Measurements from ENCODE around the gene CILP2.

The CILP2 gene

DNA sequence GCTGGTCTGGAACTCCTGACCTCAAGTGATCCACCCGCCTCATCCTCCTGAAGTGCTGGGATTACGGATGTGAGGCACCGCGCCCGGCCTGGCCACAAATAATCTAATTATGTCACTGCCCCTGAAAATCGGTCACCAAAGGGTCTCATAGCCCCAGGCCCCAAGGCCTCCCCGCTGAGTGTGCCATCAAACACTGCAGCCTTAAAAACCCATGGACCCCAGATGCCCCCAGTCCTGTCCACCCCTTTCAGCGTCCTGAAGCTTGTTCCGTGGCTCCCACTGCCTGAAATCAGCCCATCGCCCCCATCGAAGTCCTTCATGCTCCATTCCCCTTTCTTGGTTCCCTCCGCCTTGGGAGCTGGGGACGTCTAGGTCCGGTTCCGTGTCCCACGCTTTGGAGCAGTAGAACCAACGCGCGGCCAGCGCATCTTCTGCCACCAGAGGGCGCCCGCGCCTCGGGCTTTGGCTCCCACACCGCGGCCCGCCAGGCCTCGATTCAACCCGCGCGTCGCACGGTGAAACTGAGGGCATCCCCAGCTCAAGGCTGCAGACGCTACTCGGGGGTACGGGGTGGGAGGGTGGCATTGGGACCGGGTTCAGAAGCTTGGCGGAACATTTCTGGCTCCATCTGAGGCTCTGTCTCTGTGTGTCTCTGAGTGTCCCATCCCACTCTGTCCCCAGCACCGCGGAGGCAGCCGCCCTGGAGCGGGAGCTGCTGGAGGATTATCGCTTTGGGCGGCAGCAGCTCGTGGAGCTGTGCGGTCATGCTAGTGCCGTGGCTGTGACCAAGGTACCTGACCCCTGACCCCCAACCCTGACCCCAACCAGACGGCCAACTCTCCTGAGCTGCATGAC, 5.9 kb upstream of the CILP2 start:
- Histone ChIP-seq H3K27me3 (ENCODE audit: control insufficient read depth in 2 of 2, insufficient read depth in 2 of 2, low read length in 2 of 2) (no peaks in the 10 kb centered on the region), H3K36me3 (ENCODE audit: control insufficient read depth in 2 of 2, insufficient read depth in 2 of 2, low read length in 2 of 2) (peaks cover 9 to 14% of the 10 kb centered on the region in 2 donors), H3K4me1 (ENCODE audit: control insufficient read depth in 2 of 2, insufficient read depth in 2 of 2, low read length in 2 of 2) (peaks cover 2 to 3% of the 10 kb centered on the region in 2 donors), H3K9me3 (ENCODE audit: control insufficient read depth in 2 of 2, low read length in 2 of 2) (no peaks in the 10 kb centered on the region), H3K9ac (ENCODE audit: low read depth in 1 of 2, low read length in 2 of 2) (peak overlapping the region in 1 of 2 donors; percentile 36), H3K27ac (ENCODE audit: low read depth in 2 of 2, low read length in 2 of 2) (no peak overlapping the region), H3K4me3 (ENCODE audit: low read length in 2 of 2) (no peak overlapping the region)

GRCh38 chr19:19532806-19533701, 5.0 kb upstream of the CILP2 start:
- Histone ChIP-seq H3K36me3 (ENCODE audit: control insufficient read depth in 2 of 2, insufficient read depth in 2 of 2, low read length in 2 of 2) (peaks cover 3 to 7% of the 10 kb centered on the region in 2 donors), H3K27me3 (ENCODE audit: control insufficient read depth in 2 of 2, insufficient read depth in 2 of 2, low read length in 2 of 2) (peaks cover 0 to 4% of the 10 kb centered on the region in 2 donors), H3K9ac (ENCODE audit: low read depth in 1 of 2, low read length in 2 of 2) (no peak overlapping the region), H3K4me3 (ENCODE audit: low read length in 2 of 2) (no peak overlapping the region), H3K4me1 (ENCODE audit: control insufficient read depth in 2 of 2, insufficient read depth in 2 of 2, low read length in 2 of 2) (peaks cover 6% of the 10 kb centered on the region in 2 donors), H3K9me3 (ENCODE audit: control insufficient read depth in 2 of 2, low read length in 2 of 2) (no peaks in the 10 kb centered on the region), H3K27ac (ENCODE audit: low read depth in 2 of 2, low read length in 2 of 2) (no peak overlapping the region)

GRCh38 chr19:19533841-19534240, 4.2 kb upstream of the CILP2 start:
- Histone ChIP-seq H3K27me3 (ENCODE audit: control insufficient read depth in 2 of 2, insufficient read depth in 2 of 2, low read length in 2 of 2) (peaks cover 5 to 12% of the 10 kb centered on the region in 2 donors), H3K9ac (ENCODE audit: low read depth in 1 of 2, low read length in 2 of 2) (no peak overlapping the region), H3K4me1 (ENCODE audit: control insufficient read depth in 2 of 2, insufficient read depth in 2 of 2, low read length in 2 of 2) (peaks cover 8 to 12% of the 10 kb centered on the region in 2 donors), H3K9me3 (ENCODE audit: control insufficient read depth in 2 of 2, low read length in 2 of 2) (no peaks in the 10 kb centered on the region), H3K36me3 (ENCODE audit: control insufficient read depth in 2 of 2, insufficient read depth in 2 of 2, low read length in 2 of 2) (peaks cover 0 to 2% of the 10 kb centered on the region in 2 donors), H3K27ac (ENCODE audit: low read depth in 2 of 2, low read length in 2 of 2) (no peak overlapping the region), H3K4me3 (ENCODE audit: low read length in 2 of 2) (no peak overlapping the region)

GRCh38 chr19:19534556-19535265, 3.4 kb upstream of the CILP2 start:
- H3K4me1 ChIP-seq (ENCODE audit: control insufficient read depth in 2 of 2, insufficient read depth in 2 of 2, low read length in 2 of 2), result peaks cover 8 to 12% of the 10 kb centered on the region in 2 donors
- no peak overlapping the region for H3K4me3 ChIP-seq (ENCODE audit: low read length in 2 of 2)
- no peak overlapping the region for H3K27ac ChIP-seq (ENCODE audit: low read depth in 2 of 2, low read length in 2 of 2)
- H3K9ac ChIP-seq (ENCODE audit: low read depth in 1 of 2, low read length in 2 of 2), result no peak overlapping the region
- peaks cover 5 to 14% of the 10 kb centered on the region in 2 donors for H3K27me3 ChIP-seq (ENCODE audit: control insufficient read depth in 2 of 2, insufficient read depth in 2 of 2, low read length in 2 of 2)
- H3K9me3 ChIP-seq (ENCODE audit: control insufficient read depth in 2 of 2, low read length in 2 of 2), result no peaks in the 10 kb centered on the region
- peaks cover 0 to 2% of the 10 kb centered on the region in 2 donors for H3K36me3 ChIP-seq (ENCODE audit: control insufficient read depth in 2 of 2, insufficient read depth in 2 of 2, low read length in 2 of 2)

DNA sequence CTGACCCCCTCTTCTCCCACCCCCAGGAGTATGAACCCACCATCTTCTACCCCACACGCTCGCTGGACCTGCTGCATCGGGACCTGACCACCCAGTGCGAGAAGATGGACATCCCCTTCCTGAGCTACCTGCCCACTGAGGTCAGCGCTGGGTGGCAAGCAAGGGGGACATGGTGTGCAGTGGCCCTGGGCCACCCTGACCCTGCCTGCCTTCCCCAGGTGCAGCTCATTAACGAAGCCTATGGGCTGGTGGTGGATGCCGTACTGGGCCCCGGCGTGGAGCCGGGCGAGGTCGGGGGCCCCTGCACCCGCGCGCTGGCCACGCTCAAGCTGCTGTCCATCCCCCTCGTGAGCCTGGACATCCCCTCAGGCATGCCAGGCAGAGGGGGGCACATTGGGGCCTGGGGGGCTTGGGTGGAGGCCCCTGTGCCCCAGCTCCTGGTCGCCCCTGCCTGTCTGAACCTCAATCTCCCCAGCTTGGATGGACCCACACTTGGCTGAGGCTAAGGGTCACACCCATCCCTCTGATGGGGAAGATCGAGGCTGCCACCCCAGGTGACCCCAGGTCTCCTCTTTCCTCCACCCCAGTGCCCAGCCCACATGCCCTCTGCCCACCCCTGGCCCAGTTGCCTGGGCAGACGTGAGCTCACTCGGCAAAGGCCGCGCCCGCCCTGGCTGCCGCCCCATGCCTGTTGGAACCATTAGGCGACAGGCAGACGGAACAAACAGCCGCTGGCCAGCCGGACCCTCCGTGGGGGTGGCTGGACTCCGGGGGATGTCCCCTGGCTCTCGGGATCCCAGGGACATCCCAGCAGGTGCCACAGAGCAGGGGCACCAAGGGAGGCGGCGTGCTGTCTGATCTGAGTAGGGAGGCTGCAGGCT, 2.5 kb upstream of the CILP2 start:
- H3K9ac ChIP-seq (ENCODE audit: low read depth in 1 of 2, low read length in 2 of 2), result no peak overlapping the region
- no peaks in the 10 kb centered on the region for H3K9me3 ChIP-seq (ENCODE audit: control insufficient read depth in 2 of 2, low read length in 2 of 2)
- no peak overlapping the region for H3K4me3 ChIP-seq (ENCODE audit: low read length in 2 of 2)
- H3K27ac ChIP-seq (ENCODE audit: low read depth in 2 of 2, low read length in 2 of 2), result no peak overlapping the region
- peaks cover 9 to 12% of the 10 kb centered on the region in 2 donors for H3K4me1 ChIP-seq (ENCODE audit: control insufficient read depth in 2 of 2, insufficient read depth in 2 of 2, low read length in 2 of 2)
- H3K27me3 ChIP-seq (ENCODE audit: control insufficient read depth in 2 of 2, insufficient read depth in 2 of 2, low read length in 2 of 2), result peaks cover 5 to 15% of the 10 kb centered on the region in 2 donors
- no peaks in the 10 kb centered on the region for H3K36me3 ChIP-seq (ENCODE audit: control insufficient read depth in 2 of 2, insufficient read depth in 2 of 2, low read length in 2 of 2)

DNA sequence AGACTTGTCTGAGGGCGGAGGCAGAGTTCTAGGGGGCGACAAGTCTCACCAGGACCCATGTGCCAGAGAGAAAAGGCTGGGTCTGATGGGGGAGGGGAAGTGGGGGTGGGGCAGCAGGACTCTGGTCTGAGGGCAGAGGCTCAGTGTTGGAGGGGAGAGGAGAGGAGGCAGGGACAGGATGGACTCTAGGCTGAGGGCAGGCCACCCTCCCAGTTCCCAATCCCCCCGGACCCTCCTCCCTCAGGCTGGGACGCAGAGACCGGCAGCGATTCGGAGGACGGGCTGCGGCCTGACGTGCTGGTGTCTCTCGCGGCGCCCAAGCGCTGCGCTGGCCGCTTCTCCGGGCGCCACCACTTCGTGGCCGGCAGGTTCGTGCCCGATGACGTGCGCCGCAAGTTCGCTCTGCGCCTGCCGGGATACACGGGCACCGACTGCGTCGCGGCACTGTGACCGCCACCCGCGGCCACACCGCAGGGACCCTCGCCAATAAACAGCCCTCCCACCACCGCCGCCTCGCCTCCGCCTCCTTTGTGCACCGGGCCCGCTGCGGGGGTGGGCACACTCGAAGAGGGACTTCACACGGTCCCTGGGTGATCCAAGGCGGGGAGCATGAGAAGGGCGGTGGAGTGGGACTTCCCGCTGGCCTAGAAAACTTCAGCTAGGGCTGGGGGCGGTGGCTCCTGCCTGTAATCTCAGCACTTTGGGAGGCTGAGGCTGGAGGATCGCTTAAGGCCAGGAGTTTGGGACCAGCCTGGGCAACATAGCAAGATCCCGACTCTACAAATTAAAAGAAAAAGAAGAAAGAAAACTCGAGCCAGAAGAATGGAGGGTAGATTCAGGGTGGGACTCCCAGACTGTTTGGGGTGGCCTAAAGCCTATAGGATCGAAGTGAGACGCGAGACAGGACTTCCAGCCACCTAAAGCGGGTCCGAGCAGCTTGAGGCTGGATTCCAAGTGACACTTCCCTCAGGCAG, 703 bp upstream of the CILP2 start:
- H3K36me3 ChIP-seq (ENCODE audit: control insufficient read depth in 2 of 2, insufficient read depth in 2 of 2, low read length in 2 of 2), result no peaks in the 10 kb centered on the region
- peaks cover 9 to 12% of the 10 kb centered on the region in 2 donors for H3K4me1 ChIP-seq (ENCODE audit: control insufficient read depth in 2 of 2, insufficient read depth in 2 of 2, low read length in 2 of 2)
- no peaks in the 10 kb centered on the region for H3K9me3 ChIP-seq (ENCODE audit: control insufficient read depth in 2 of 2, low read length in 2 of 2)
- peaks cover 8 to 18% of the 10 kb centered on the region in 2 donors for H3K27me3 ChIP-seq (ENCODE audit: control insufficient read depth in 2 of 2, insufficient read depth in 2 of 2, low read length in 2 of 2)
- H3K9ac ChIP-seq (ENCODE audit: low read depth in 1 of 2, low read length in 2 of 2), result no peak overlapping the region
- H3K27ac ChIP-seq (ENCODE audit: low read depth in 2 of 2, low read length in 2 of 2), result no peak overlapping the region
- peak overlapping the region in 1 of 2 donors; percentile 13 for H3K4me3 ChIP-seq (ENCODE audit: low read length in 2 of 2)

DNA sequence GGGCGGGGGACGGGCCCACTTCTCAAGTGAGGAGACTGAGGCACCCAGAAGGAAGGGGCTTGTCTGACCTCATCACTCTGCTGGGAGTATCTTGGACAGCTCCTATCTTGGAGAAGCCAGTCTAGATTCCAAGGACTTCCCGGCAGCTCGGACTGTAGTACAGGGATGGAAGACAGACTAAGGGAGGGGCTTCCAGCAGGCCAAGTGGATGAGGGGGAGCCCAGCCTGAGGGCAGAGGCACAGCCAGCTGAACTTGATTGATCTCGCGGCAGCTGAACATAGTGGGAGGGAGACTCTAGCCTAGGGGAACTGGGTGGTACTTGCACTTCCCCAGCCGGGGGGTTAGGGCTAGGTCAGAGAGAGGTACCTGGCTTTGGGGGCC, 711 bp downstream of the CILP2 start:
- no peaks in the 10 kb centered on the region for H3K9me3 ChIP-seq (ENCODE audit: control insufficient read depth in 2 of 2, low read length in 2 of 2)
- no peak overlapping the region for H3K4me3 ChIP-seq (ENCODE audit: low read length in 2 of 2)
- peaks cover 13 to 18% of the 10 kb centered on the region in 2 donors for H3K27me3 ChIP-seq (ENCODE audit: control insufficient read depth in 2 of 2, insufficient read depth in 2 of 2, low read length in 2 of 2)
- peaks cover 9 to 12% of the 10 kb centered on the region in 2 donors for H3K4me1 ChIP-seq (ENCODE audit: control insufficient read depth in 2 of 2, insufficient read depth in 2 of 2, low read length in 2 of 2)
- H3K27ac ChIP-seq (ENCODE audit: low read depth in 2 of 2, low read length in 2 of 2), result no peak overlapping the region
- no peak overlapping the region for H3K9ac ChIP-seq (ENCODE audit: low read depth in 1 of 2, low read length in 2 of 2)
- H3K36me3 ChIP-seq (ENCODE audit: control insufficient read depth in 2 of 2, insufficient read depth in 2 of 2, low read length in 2 of 2), result no peaks in the 10 kb centered on the region

DNA sequence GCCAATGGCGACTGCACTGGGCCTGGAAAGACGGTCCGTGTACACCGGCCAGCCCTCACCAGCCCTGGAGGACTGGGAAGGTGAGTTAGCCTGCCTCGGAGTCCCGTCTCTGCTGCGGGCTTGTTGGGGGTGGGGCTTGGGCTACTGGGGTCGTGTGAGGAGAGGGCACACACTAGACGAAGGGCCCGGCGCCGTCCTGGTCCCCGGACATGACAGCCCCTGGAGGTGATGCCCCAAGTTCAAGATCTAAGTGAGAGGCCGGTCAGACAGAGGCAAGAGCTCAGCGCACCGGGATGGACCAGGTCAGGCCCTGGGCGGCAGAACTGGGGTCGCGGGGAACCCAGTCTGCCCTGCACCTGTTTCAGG, 1.6 kb downstream of the CILP2 start:
- Histone ChIP-seq H3K9me3 (ENCODE audit: control insufficient read depth in 2 of 2, low read length in 2 of 2) (no peaks in the 10 kb centered on the region), H3K9ac (ENCODE audit: low read depth in 1 of 2, low read length in 2 of 2) (no peak overlapping the region), H3K4me3 (ENCODE audit: low read length in 2 of 2) (no peak overlapping the region), H3K27me3 (ENCODE audit: control insufficient read depth in 2 of 2, insufficient read depth in 2 of 2, low read length in 2 of 2) (peaks cover 13 to 18% of the 10 kb centered on the region in 2 donors), H3K4me1 (ENCODE audit: control insufficient read depth in 2 of 2, insufficient read depth in 2 of 2, low read length in 2 of 2) (peaks cover 9 to 12% of the 10 kb centered on the region in 2 donors), H3K36me3 (ENCODE audit: control insufficient read depth in 2 of 2, insufficient read depth in 2 of 2, low read length in 2 of 2) (no peaks in the 10 kb centered on the region), H3K27ac (ENCODE audit: low read depth in 2 of 2, low read length in 2 of 2) (no peak overlapping the region)
